Panc1 (cell line): Measurements from ENCODE around the gene CNR2. TPM values are rescaled to one million over a fixed set of nuclear protein-coding genes. Genes with fewer than 3 reads are reported as not detected.

Experiments used
- ATAC-seq: fragments of 200-7000 bp; cut with Tn5 transposase; 2 replicates; pipeline ENCODE4 v1.9.1; 2020; ENCODE audit warnings: mild to moderate bottlenecking, moderate library complexity
- BruUV-seq: library from RNA; stranded (reverse); fragments of 400-500 nt; replicated peaks from 2 replicates; lab custom pipeline; 2021; lab: Mats Ljungman, UMichigan
- CTCF ChIA-PET: fragments of 300-600 bp; sonication (Branson Sonifier 250); formaldehyde crosslinking; loops from one replicate; lab custom pipeline; 2022; ENCODE audit warnings: antibody characterized with exemption; lab: Charles Lee
- POLR2A ChIA-PET: fragments of 300-600 bp; sonication (Branson Sonifier 250); formaldehyde crosslinking; loops from one replicate; lab custom pipeline; 2022; ENCODE audit warnings: antibody characterized with exemption; lab: Charles Lee
- DNase-seq: peaks from one replicate; pipeline ENCODE4 v3.0.0-alpha.2; 2010; ENCODE audit warnings: low read depth, low spot score
- H3K27ac ChIP-seq: 2 replicates; pipeline ENCODE4 v1.5.1; 2011; ENCODE audit warnings: mild to moderate bottlenecking, low read length, inconsistent platforms
- H3K27me3 ChIP-seq: fragments of 200-500 bp; sonication (Bioruptor generic); 2 replicates; pipeline ENCODE4 v1.6.0; 2014; ENCODE audit warnings: low read length, inconsistent platforms; ENCODE audit not compliant: control insufficient read depth, insufficient read depth
- H3K36me3 ChIP-seq: fragments of 200-500 bp; sonication (Bioruptor generic); 2 replicates; pipeline ENCODE4 v1.5.1; 2014; ENCODE audit warnings: inconsistent platforms, mild to moderate bottlenecking, low read length, moderate library complexity; ENCODE audit not compliant: control insufficient read depth, insufficient read depth
- H3K4me1 ChIP-seq: 2 replicates; pipeline ENCODE4 v1.5.1; 2011; ENCODE audit warnings: inconsistent platforms, mild to moderate bottlenecking, low read length, moderate library complexity; ENCODE audit not compliant: control insufficient read depth, insufficient read depth
- H3K4me3 ChIP-seq, 2 experiments: 2 replicates each; pipeline ENCODE4 v1.5.1; 2011 to 2012; ENCODE audit warnings: low read depth in 2 of 2, low read length in 2 of 2, mild to moderate bottlenecking in 2 of 2, inconsistent platforms in 1 of 2, moderate library complexity in 1 of 2
- H3K9me3 ChIP-seq: fragments of 200-500 bp; sonication (Bioruptor generic); 2 replicates; pipeline ENCODE4 v1.5.1; 2014; ENCODE audit warnings: low read depth, mild to moderate bottlenecking, inconsistent platforms, low read length, moderate library complexity; ENCODE audit not compliant: control insufficient read depth, insufficient read depth
- POLR2AphosphoS5 ChIP-seq: IDR thresholded peaks from 2 replicates; pipeline ENCODE4 v1.6.1; 2012; ENCODE audit warnings: mild to moderate bottlenecking, low read depth, low read length, moderate library complexity
- SIN3A ChIP-seq: IDR thresholded peaks from 2 replicates; pipeline ENCODE4 v1.6.1; 2012; ENCODE audit warnings: low read depth, mild to moderate bottlenecking, low read length, moderate library complexity, borderline replicate concordance; ENCODE audit not compliant: insufficient read depth
- TCF7L2 ChIP-seq: IDR thresholded peaks from 2 replicates; pipeline ENCODE4 v1.6.1; 2011; ENCODE audit warnings: mild to moderate bottlenecking, low read depth, low read length, inconsistent platforms
- in situ Hi-C: cut with HindIII; loops from 2 replicates; pipeline ENCODE4 v1.10.0; 2016; ENCODE audit warnings: low sequenced_read_pairs, low pct_unique_long_range_greater_than_20kb
- intact Hi-C: fragments of 100-400 bp; cut with micrococcal nuclease; formaldehyde crosslinking; loops from one replicate; pipeline ENCODE4 v1.10.0; 2022; ENCODE audit not compliant: unreplicated experiment
- total RNA-seq: library from RNA; stranded (reverse); gene quantifications from one replicate; pipeline ENCODE4 v1.2.1, GENCODE V29; 2021; ENCODE audit not compliant: unreplicated experiment
- TF ChIP-seq, protein P1 (sequence below): fragments of 450-650 bp; IDR thresholded peaks from 2 replicates; pipeline ENCODE4 v1.5.1; 2017; ENCODE audit warnings: mild to moderate bottlenecking
- TF ChIP-seq, protein P2 (sequence below), 2 experiments: IDR thresholded peaks; 2 replicates each; pipeline ENCODE4 v1.6.1; 2011 to 2012; ENCODE audit warnings: low read depth in 2 of 2, control low read depth in 1 of 2, low read length in 1 of 2, mild to moderate bottlenecking in 1 of 2, moderate library complexity in 1 of 2; ENCODE audit not compliant: insufficient read depth in 1 of 2

Gene CNR2
- total RNA-seq, 1 experiment from 2014 or later = not detected

- Histone ChIP-seq H3K27me3 (no peaks in the 10 kb centered on the region), H3K9me3 (peaks cover 12% of the 10 kb centered on the region; the same call in 1 of the 2 replicates), H3K4me3 (no peak overlapping the region), H3K4me1 (no peaks in the 10 kb centered on the region), H3K27ac (no peak overlapping the region), H3K36me3 (no peaks in the 10 kb centered on the region)
- TF ChIP-seq SIN3A (no peak), TCF7L2 (no peak)
- TF ChIP-seq, protein P1, sequence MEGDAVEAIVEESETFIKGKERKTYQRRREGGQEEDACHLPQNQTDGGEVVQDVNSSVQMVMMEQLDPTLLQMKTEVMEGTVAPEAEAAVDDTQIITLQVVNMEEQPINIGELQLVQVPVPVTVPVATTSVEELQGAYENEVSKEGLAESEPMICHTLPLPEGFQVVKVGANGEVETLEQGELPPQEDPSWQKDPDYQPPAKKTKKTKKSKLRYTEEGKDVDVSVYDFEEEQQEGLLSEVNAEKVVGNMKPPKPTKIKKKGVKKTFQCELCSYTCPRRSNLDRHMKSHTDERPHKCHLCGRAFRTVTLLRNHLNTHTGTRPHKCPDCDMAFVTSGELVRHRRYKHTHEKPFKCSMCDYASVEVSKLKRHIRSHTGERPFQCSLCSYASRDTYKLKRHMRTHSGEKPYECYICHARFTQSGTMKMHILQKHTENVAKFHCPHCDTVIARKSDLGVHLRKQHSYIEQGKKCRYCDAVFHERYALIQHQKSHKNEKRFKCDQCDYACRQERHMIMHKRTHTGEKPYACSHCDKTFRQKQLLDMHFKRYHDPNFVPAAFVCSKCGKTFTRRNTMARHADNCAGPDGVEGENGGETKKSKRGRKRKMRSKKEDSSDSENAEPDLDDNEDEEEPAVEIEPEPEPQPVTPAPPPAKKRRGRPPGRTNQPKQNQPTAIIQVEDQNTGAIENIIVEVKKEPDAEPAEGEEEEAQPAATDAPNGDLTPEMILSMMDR = no peak
- in situ Hi-C loops = no loop called here
- no TSS peak for BruUV-seq
- no peak for DNase-seq
- intact Hi-C loops = no loop called here
- POLR2A ChIA-PET = no interaction called here
- ATAC-seq = no peak
- CTCF ChIA-PET = no interaction called here
Measured at GRCh38 chr1:23882746-23883145, 30.4 kb downstream of the CNR2 start.

DNA sequence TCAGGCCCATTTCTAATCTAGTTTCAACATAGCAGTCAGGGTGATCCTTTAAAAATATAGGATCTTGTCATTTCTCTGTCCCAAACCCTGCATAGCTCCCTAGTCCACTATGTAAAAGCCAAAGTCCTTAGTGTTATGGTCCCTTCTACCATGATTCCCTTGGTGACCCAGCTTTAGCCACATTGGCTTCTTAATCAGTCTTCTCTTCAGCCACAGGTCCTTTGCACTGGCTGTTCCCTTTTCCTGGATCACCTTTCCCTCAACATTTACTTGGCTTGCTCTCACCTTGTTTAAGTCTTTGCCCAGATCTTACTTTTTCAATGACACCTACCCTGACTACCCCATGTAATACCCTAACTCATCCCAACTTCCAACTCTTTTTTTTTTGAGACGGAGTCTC lies 33.4 kb downstream of the CNR2 start:
- H3K4me1 ChIP-seq = no peaks in the 10 kb centered on the region
- in situ Hi-C loops = no loop called here
- peaks cover 13% of the 10 kb centered on the region; the same call in 1 of the 2 replicates for H3K9me3 ChIP-seq
- no peak overlapping the region for H3K27ac ChIP-seq
- ATAC-seq (no peak), DNase-seq (no peak)
- no peak for TF ChIP-seq SIN3A
- TF ChIP-seq, protein P2, sequence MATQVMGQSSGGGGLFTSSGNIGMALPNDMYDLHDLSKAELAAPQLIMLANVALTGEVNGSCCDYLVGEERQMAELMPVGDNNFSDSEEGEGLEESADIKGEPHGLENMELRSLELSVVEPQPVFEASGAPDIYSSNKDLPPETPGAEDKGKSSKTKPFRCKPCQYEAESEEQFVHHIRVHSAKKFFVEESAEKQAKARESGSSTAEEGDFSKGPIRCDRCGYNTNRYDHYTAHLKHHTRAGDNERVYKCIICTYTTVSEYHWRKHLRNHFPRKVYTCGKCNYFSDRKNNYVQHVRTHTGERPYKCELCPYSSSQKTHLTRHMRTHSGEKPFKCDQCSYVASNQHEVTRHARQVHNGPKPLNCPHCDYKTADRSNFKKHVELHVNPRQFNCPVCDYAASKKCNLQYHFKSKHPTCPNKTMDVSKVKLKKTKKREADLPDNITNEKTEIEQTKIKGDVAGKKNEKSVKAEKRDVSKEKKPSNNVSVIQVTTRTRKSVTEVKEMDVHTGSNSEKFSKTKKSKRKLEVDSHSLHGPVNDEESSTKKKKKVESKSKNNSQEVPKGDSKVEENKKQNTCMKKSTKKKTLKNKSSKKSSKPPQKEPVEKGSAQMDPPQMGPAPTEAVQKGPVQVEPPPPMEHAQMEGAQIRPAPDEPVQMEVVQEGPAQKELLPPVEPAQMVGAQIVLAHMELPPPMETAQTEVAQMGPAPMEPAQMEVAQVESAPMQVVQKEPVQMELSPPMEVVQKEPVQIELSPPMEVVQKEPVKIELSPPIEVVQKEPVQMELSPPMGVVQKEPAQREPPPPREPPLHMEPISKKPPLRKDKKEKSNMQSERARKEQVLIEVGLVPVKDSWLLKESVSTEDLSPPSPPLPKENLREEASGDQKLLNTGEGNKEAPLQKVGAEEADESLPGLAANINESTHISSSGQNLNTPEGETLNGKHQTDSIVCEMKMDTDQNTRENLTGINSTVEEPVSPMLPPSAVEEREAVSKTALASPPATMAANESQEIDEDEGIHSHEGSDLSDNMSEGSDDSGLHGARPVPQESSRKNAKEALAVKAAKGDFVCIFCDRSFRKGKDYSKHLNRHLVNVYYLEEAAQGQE (IDR thresholded peaks at IDR 0.05; ENCODE audit: insufficient read depth in 1 of 2, low read depth in 2 of 2, low read length in 1 of 2) = no peak
- TF ChIP-seq POLR2AphosphoS5 = no peak
- TF ChIP-seq TCF7L2 = no peak
- TF ChIP-seq, protein P1 = no peak
- no peaks in the 10 kb centered on the region for H3K36me3 ChIP-seq
- ChIA-PET POLR2A (interaction anchor here (0.6 kb wide), 1 partner anchor 96 kb away, joined by 13 read pairs; no protein-coding TSS in a partner anchor), CTCF (no interaction called here)
- intact Hi-C loops = no loop called here
- H3K27me3 ChIP-seq = no peaks in the 10 kb centered on the region
- H3K4me3 ChIP-seq = no peak overlapping the region
- no TSS peak for BruUV-seq
